H1 (cell line): Measurements from ENCODE around the gene TANC1. TPM values are rescaled to one million over a fixed set of nuclear protein-coding genes. Genes with fewer than 3 reads are reported as not detected.
"Not testable (repeated sequence)": the region's sequence is repeated elsewhere in the genome, so short reads cannot be mapped to it uniquely, and the experiment has no call there.

Experiments used
- CTCF ChIA-PET: fragments of 300-600 bp; sonication (Branson Sonifier 250); formaldehyde crosslinking; loops from one replicate; lab custom pipeline; 2021; ENCODE audit not compliant: partially characterized antibody; lab: Charles Lee
- POLR2A ChIA-PET: fragments of 300-600 bp; sonication (Branson Sonifier 250); formaldehyde crosslinking; loops from one replicate; lab custom pipeline; 2021; ENCODE audit warnings: inconsistent platforms; ENCODE audit not compliant: partially characterized antibody; lab: Charles Lee
- DNase-seq, 2 experiments: peaks; one replicate each; pipeline versions ENCODE4 v3.0.0 to v3.0.0-alpha.2; 2010 to 2022; ENCODE audit warnings: low spot score in 2 of 2, low read depth in 1 of 2, mixed read lengths in 1 of 2
- FAIRE-seq: peaks from 2 replicates; lab custom pipeline; 2011; peaks lifted over from hg19 to GRCh38; lab: Jason Lieb, UNC
- H2AFZ ChIP-seq: 2 replicates; pipeline ENCODE4 v1.8.1; 2012; ENCODE audit warnings: low read length, inconsistent platforms
- H2AK5ac ChIP-seq: 2 replicates; pipeline ENCODE4 v1.6.1; 2013; ENCODE audit warnings: low read depth, low read length
- H2BK120ac ChIP-seq: replicated peaks from 2 replicates; pipeline ENCODE3; 2013; ENCODE audit warnings: low read depth, low read length, inconsistent platforms
- H2BK12ac ChIP-seq: 2 replicates; pipeline ENCODE4 v1.6.1; 2013; ENCODE audit warnings: low read depth, low read length
- H2BK15ac ChIP-seq: 2 replicates; pipeline ENCODE4 v1.6.1; 2013; ENCODE audit warnings: low read length
- H2BK20ac ChIP-seq: 2 replicates; pipeline ENCODE4 v1.6.1; 2013; ENCODE audit warnings: low read length
- H2BK5ac ChIP-seq: 2 replicates; pipeline ENCODE4 v1.6.1; 2013; ENCODE audit warnings: low read depth, low read length
- H3K14ac ChIP-seq: 2 replicates; pipeline ENCODE4 v1.6.1; 2013; ENCODE audit warnings: inconsistent platforms; ENCODE audit not compliant: insufficient read length
- H3K18ac ChIP-seq: 2 replicates; pipeline ENCODE4 v1.6.1; 2013; ENCODE audit warnings: low read length; ENCODE audit errors: extremely low read depth
- H3K23ac ChIP-seq: 2 replicates; pipeline ENCODE4 v1.6.1; 2013; ENCODE audit warnings: inconsistent platforms; ENCODE audit not compliant: insufficient read length
- H3K23me2 ChIP-seq: 2 replicates; pipeline ENCODE4 v1.6.1; 2013; ENCODE audit warnings: low read depth, low read length
- H3K27ac ChIP-seq: 2 replicates; pipeline ENCODE4 v1.6.1; 2011; ENCODE audit warnings: low read depth, low read length, inconsistent platforms
- H3K27me3 ChIP-seq, 4 experiments: replicated peaks in 1 of 4; 1 replicate in 1 of 4; 2 replicates in 3 of 4; pipeline versions ENCODE4 v1.6.1 to v1.8.1; 2011 to 2013; ENCODE audit warnings: low read length in 3 of 4, mild to moderate bottlenecking in 3 of 4, inconsistent platforms in 2 of 4, mixed read lengths in 2 of 4, moderate library complexity in 1 of 4; ENCODE audit not compliant: control insufficient read depth in 3 of 4, insufficient read depth in 3 of 4; ENCODE audit errors: extremely low read depth in 1 of 4
- H3K36me3 ChIP-seq, 4 experiments: 2 replicates each; pipeline versions ENCODE4 v1.6.1 to v1.8.1; 2011 to 2013; ENCODE audit warnings: mild to moderate bottlenecking in 4 of 4, low read length in 3 of 4, moderate library complexity in 2 of 4, control low read depth in 1 of 4, inconsistent platforms in 1 of 4; ENCODE audit not compliant: insufficient read depth in 4 of 4, control insufficient read depth in 2 of 4
- H3K4ac ChIP-seq: replicated peaks from 2 replicates; pipeline ENCODE3; 2013; ENCODE audit warnings: low read length, low read depth, mixed read lengths, inconsistent platforms; ENCODE audit not compliant: insufficient read length
- H3K4me1 ChIP-seq, 4 experiments: replicated peaks in 1 of 4; 1 replicate in 1 of 4; 2 replicates in 3 of 4; pipeline versions ENCODE4 v1.6.1 to v1.8.1; 2011 to 2013; ENCODE audit warnings: low read length in 3 of 4, inconsistent platforms in 2 of 4, mixed read lengths in 1 of 4; ENCODE audit not compliant: insufficient read depth in 4 of 4, control insufficient read depth in 3 of 4
- H3K4me2 ChIP-seq, 2 experiments: 2 replicates each; pipeline versions ENCODE4 v1.6.1 to v1.8.1; 2011 to 2013; ENCODE audit warnings: low read depth in 2 of 2, low read length in 2 of 2, control low read depth in 1 of 2, inconsistent platforms in 1 of 2, mild to moderate bottlenecking in 1 of 2; ENCODE audit not compliant: insufficient read depth in 1 of 2
- H3K4me3 ChIP-seq, 4 experiments: fragments of 200-600, 300-600 bp in 1 of 4; sonication (generic), shearing (Covaris generic), sonication (Bioruptor Twin) in 1 of 4; 2 replicates each; pipeline versions ENCODE4 v1.5.1 to v1.8.1; 2011 to 2016; ENCODE audit warnings: low read length in 4 of 4, low read depth in 3 of 4, control low read depth in 2 of 4, inconsistent platforms in 2 of 4, mild to moderate bottlenecking in 2 of 4, mixed read lengths in 1 of 4, moderate library complexity in 1 of 4; ENCODE audit not compliant: insufficient read depth in 2 of 4; ENCODE audit errors: extremely low read depth in 1 of 4
- H3K56ac ChIP-seq: replicated peaks from 2 replicates; pipeline ENCODE3; 2013; ENCODE audit warnings: low read depth, mild to moderate bottlenecking, mixed read lengths, low read length, inconsistent platforms; ENCODE audit not compliant: insufficient read length
- H3K79me1 ChIP-seq: 2 replicates; pipeline ENCODE4 v1.6.1; 2013; ENCODE audit warnings: low read depth, low read length, control low read depth
- H3K79me2 ChIP-seq, 2 experiments: 2 replicates each; pipeline versions ENCODE4 v1.6.1 to v1.8.1; 2012 to 2013; ENCODE audit warnings: low read length in 2 of 2, mild to moderate bottlenecking in 2 of 2, inconsistent platforms in 1 of 2; ENCODE audit not compliant: insufficient read depth in 2 of 2, control insufficient read depth in 1 of 2
- H3K9ac ChIP-seq, 4 experiments: replicated peaks in 1 of 4; 1 replicate in 1 of 4; 2 replicates in 3 of 4; pipeline versions ENCODE4 v1.6.1 to v1.8.1; 2011 to 2013; ENCODE audit warnings: low read depth in 3 of 4, low read length in 3 of 4, control low read depth in 2 of 4, mild to moderate bottlenecking in 2 of 4, moderate library complexity in 2 of 4, inconsistent platforms in 1 of 4; ENCODE audit errors: extremely low read depth in 1 of 4
- H3K9me3 ChIP-seq, 2 experiments: 2 replicates each; pipeline versions ENCODE4 v1.6.1 to v1.8.1; 2012 to 2013; ENCODE audit warnings: mild to moderate bottlenecking in 2 of 2, moderate library complexity in 2 of 2, control low read depth in 1 of 2, inconsistent platforms in 1 of 2, low read depth in 1 of 2, low read length in 1 of 2, mixed read lengths in 1 of 2; ENCODE audit not compliant: insufficient read depth in 2 of 2
- H4K20me1 ChIP-seq, 2 experiments: replicated peaks in 1 of 2; 2 replicates each; pipeline versions ENCODE3 to v1.8.1; 2011 to 2013; ENCODE audit warnings: inconsistent platforms in 2 of 2, low read length in 2 of 2, mild to moderate bottlenecking in 1 of 2; ENCODE audit not compliant: insufficient read depth in 2 of 2, control insufficient read depth in 1 of 2
- H4K5ac ChIP-seq: 2 replicates; pipeline ENCODE4 v1.6.1; 2013; ENCODE audit warnings: low read length, low read depth, mixed read lengths, inconsistent platforms; ENCODE audit not compliant: insufficient read length
- H4K8ac ChIP-seq: 2 replicates; pipeline ENCODE4 v1.8.0; 2013; ENCODE audit warnings: mild to moderate bottlenecking, moderate library complexity, low read length, inconsistent platforms; ENCODE audit not compliant: insufficient read depth; ENCODE audit errors: extremely low read depth
- H4K91ac ChIP-seq: replicated peaks from 2 replicates; pipeline ENCODE3; 2013; ENCODE audit warnings: low read length, mixed read lengths, inconsistent platforms; ENCODE audit not compliant: insufficient read length
- WGBS, 2 experiments: shearing (Covaris generic) in 1 of 2; methylation state at CpG; one replicate each; pipeline versions ENCODE4 v1.1.6 to v1.1.7; 2013 to 2015; ENCODE audit warnings: low lambda C conversion rate in 2 of 2, mixed read lengths in 2 of 2, inconsistent platforms in 1 of 2, low coverage in 1 of 2, missing lambda C conversion rate in 1 of 2; ENCODE audit not compliant: insufficient replicate concordance in 2 of 2, insufficient coverage in 1 of 2, insufficient read length in 1 of 2; ENCODE audit errors: extremely low coverage in 1 of 2, missing lambda C conversion rate in 1 of 2; 5-methylcytosine and 5-hydroxymethylcytosine counted together
- polyA plus RNA-seq, 7 experiments: library from polyadenylated mRNA; depleted of rRNA in 3 of 7; stranded (reverse) in 5 of 7; unstranded in 2 of 7; fragments of >200 nt in 5 of 7; fragments of 200-250 nt in 2 of 7; gene quantifications; 1 replicate in 5 of 7; 2 replicates in 1 of 7; 4 replicates in 1 of 7; pipeline versions ENCODE4 v1.2.1 to v1.2.3, GENCODE V29; 2011 to 2013; ENCODE audit warnings: missing spikeins in 2 of 7, mixed read lengths in 2 of 7
- total RNA-seq: library from RNA; stranded (reverse); fragmentation: NEBNext Ultra II Directional; extraction: Animal tissue kit (Norgen Biotek cat#: 25700); gene quantifications from 2 replicates; pipeline ENCODE4 v1.2.1, GENCODE V29; 2021

The TANC1 gene
- total and polyA plus RNA-seq, 2 of the 8 experiments (the other 6 are each of a cell fraction or from before 2014, with no cell fraction given) = 4.1 to 7.6 TPM

- FAIRE-seq, H2AK5ac ChIP-seq, H2BK120ac ChIP-seq, H2BK12ac ChIP-seq, H2BK15ac ChIP-seq, H3K9me3 ChIP-seq, H3K23ac ChIP-seq, H3K27me3 ChIP-seq, H2AFZ ChIP-seq, H3K4me3 ChIP-seq, DNase-seq, H3K79me1 ChIP-seq, H2BK20ac ChIP-seq, H3K4ac ChIP-seq, H4K8ac ChIP-seq, H2BK5ac ChIP-seq, H3K27ac ChIP-seq, H3K79me2 ChIP-seq, H3K4me1 ChIP-seq, H3K14ac ChIP-seq, H3K4me2 ChIP-seq, H4K20me1 ChIP-seq, POLR2A ChIA-PET, H4K91ac ChIP-seq, H3K23me2 ChIP-seq, H4K5ac ChIP-seq, H3K9ac ChIP-seq, H3K18ac ChIP-seq, H3K36me3 ChIP-seq, H3K56ac ChIP-seq: not testable (repeated sequence)
- WGBS, 2 experiments = 100% methylated on average over 3 of the region's 3 CpGs; no CpG with 5 or more reads in 1 of the 2 experiments
- CTCF ChIA-PET = interaction anchor here (0.6 to 5.0 kb wide), 26 partner anchors 8 to 773 kb away, joined by 3 to 79 read pairs (median 5); no protein-coding TSS in a partner anchor
Measured at GRCh38 chr2:159036461-159036860, 68.0 kb downstream of the TANC1 start.

DNA sequence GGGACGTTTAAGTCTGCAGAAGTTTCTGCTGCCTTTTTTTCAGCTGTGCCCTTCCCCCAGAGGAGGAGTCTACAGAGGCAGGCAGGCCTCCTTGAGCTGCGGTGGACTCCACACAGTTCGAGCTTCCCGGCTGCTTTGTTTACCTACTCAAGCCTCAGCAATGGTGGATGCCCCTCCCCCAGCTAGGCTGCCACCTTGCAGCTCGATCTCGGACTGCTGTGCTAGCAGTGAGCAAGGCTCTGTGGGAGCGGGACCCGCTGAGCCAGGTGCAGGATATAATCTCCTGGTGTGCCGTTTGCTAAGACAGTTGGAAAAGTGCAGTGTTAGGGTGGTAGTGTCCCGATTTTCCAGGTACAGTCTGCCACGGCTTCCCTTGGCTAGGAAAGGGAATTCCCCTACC lies 72.9 kb downstream of the TANC1 start:
- H3K4ac ChIP-seq, H3K18ac ChIP-seq, H3K4me3 ChIP-seq, H3K23me2 ChIP-seq, H3K23ac ChIP-seq, H3K27me3 ChIP-seq, H3K79me1 ChIP-seq, H2BK20ac ChIP-seq, H3K4me2 ChIP-seq, H3K9ac ChIP-seq, H3K4me1 ChIP-seq, POLR2A ChIA-PET, H3K27ac ChIP-seq, H3K56ac ChIP-seq, H3K36me3 ChIP-seq, H3K14ac ChIP-seq, H2BK5ac ChIP-seq, H2BK15ac ChIP-seq, H2BK120ac ChIP-seq, H4K5ac ChIP-seq, H2AFZ ChIP-seq, H2AK5ac ChIP-seq, H2BK12ac ChIP-seq, FAIRE-seq, H3K79me2 ChIP-seq, DNase-seq, H4K91ac ChIP-seq, H4K20me1 ChIP-seq: not testable (repeated sequence)
- Histone ChIP-seq H4K8ac (0 out of 2 replicates have a peak overlapping the region, but pooled peaks have one; percentile 5), H3K9me3 (peaks cover 16 to 17% of the 10 kb centered on the region in 2 experiments)
- CTCF ChIA-PET = interaction anchor here (1.2 to 3.8 kb wide), 2 partner anchors 13 to 78 kb away, joined by 5 to 12 read pairs; no protein-coding TSS in a partner anchor
- WGBS, 2 experiments = 92% methylated on average over 11 of the region's 11 CpGs; no CpG with 5 or more reads in 1 of the 2 experiments
